CD4-positive, alpha-beta T cell treated with Interleukin-17A for 4 hours (primary cell): ENCODE data around the gene SPINK1.
"Not testable (repeated sequence)": the region's sequence is repeated elsewhere in the genome, so short reads cannot be mapped to it uniquely, and the experiment has no call there.

Experiments used
- DNase-seq: peaks from one replicate; pipeline ENCODE4 v3.0.0-alpha.2; 2020; ENCODE audit warnings: mixed read lengths

The SPINK1 gene

GRCh38 chr5:147854331-147854730 lies 22.9 kb upstream of the SPINK1 start:
- DNase-seq = no peak

- no peak for DNase-seq
Measured at GRCh38 chr5:147853372-147853987, 22.0 kb upstream of the SPINK1 start.

GRCh38 chr5:147852365-147852764 lies 20.9 kb upstream of the SPINK1 start:
- no peak for DNase-seq

GRCh38 chr5:147851578-147851977 lies 20.1 kb upstream of the SPINK1 start:
- DNase-seq = no peak

- DNase-seq = no peak
Measured at GRCh38 chr5:147849226-147849625, 17.8 kb upstream of the SPINK1 start.

GRCh38 chr5:147845618-147846017 lies 14.1 kb upstream of the SPINK1 start:
- DNase-seq = no peak

- no peak for DNase-seq
Measured at GRCh38 chr5:147844846-147845245, 13.4 kb upstream of the SPINK1 start.

GRCh38 chr5:147842869-147843268 lies 11.4 kb upstream of the SPINK1 start:
- no peak for DNase-seq

- no peak for DNase-seq
Measured at GRCh38 chr5:147836439-147836838, 5.0 kb upstream of the SPINK1 start.

GRCh38 chr5:147835386-147835798 lies 3.9 kb upstream of the SPINK1 start:
- no peak for DNase-seq

- no peak for DNase-seq
Measured at GRCh38 chr5:147832541-147832940, 1.1 kb upstream of the SPINK1 start.

- no peak for DNase-seq
Measured at GRCh38 chr5:147830035-147830434, 1.4 kb downstream of the SPINK1 start.

GRCh38 chr5:147827017-147827416 lies 4.5 kb downstream of the SPINK1 start:
- DNase-seq = not testable (repeated sequence)

GRCh38 chr5:147826361-147826760 lies 5.1 kb downstream of the SPINK1 start:
- DNase-seq = no peak

GRCh38 chr5:147822686-147823491 lies 8.6 kb downstream of the SPINK1 start:
- DNase-seq = peak; percentile 33

- DNase-seq = not testable (repeated sequence)
Measured at GRCh38 chr5:147822222-147822621, 9.2 kb downstream of the SPINK1 start.

- no peak for DNase-seq
Measured at GRCh38 chr5:147821766-147822165, 9.7 kb downstream of the SPINK1 start.

GRCh38 chr5:147819261-147819770 lies 12.2 kb downstream of the SPINK1 start:
- DNase-seq = no peak

GRCh38 chr5:147818290-147818689 lies 13.2 kb downstream of the SPINK1 start:
- DNase-seq = no peak

GRCh38 chr5:147813696-147814095 lies 17.8 kb downstream of the SPINK1 start:
- DNase-seq = no peak

GRCh38 chr5:147809830-147810666 lies 21.4 kb downstream of the SPINK1 start:
- DNase-seq = no peak

- no peak for DNase-seq
Measured at GRCh38 chr5:147805030-147805454, 26.4 kb downstream of the SPINK1 start.

- no peak for DNase-seq
Measured at GRCh38 chr5:147804334-147804733, 27.1 kb downstream of the SPINK1 start.
